GM12801 (cell line): Measurements from ENCODE around the gene ZC3HAV1L.

ENCODE experiments used
- CTCF ChIP-seq: IDR thresholded peaks from one replicate; pipeline ENCODE4 v1.5.1; 2011; ENCODE audit warnings: control low read depth; ENCODE audit not compliant: insufficient read length; ENCODE audit errors: extremely low read depth

Gene ZC3HAV1L

GRCh38 chr7:139038691-139039090 is 2.8 kb upstream of the ZC3HAV1L start:
- TF ChIP-seq CTCF = no peak

GRCh38 chr7:139036901-139037300 is 1.1 kb upstream of the ZC3HAV1L start:
- TF ChIP-seq CTCF = no peak

- no peak for TF ChIP-seq CTCF
Observed at GRCh38 chr7:139034855-139035585, 822 bp downstream of the ZC3HAV1L start.

GRCh38 chr7:139034336-139034735 is 1.5 kb downstream of the ZC3HAV1L start:
- no peak for TF ChIP-seq CTCF

GRCh38 chr7:139033346-139034114 is 2.3 kb downstream of the ZC3HAV1L start:
- no peak for TF ChIP-seq CTCF

- no peak for TF ChIP-seq CTCF
Observed at GRCh38 chr7:139032473-139032872, 3.4 kb downstream of the ZC3HAV1L start.

- TF ChIP-seq CTCF = no peak
Observed at GRCh38 chr7:139029353-139029752, 6.5 kb downstream of the ZC3HAV1L start.
